WTC11 (cell line): ENCODE results near the gene ERBB4. TPM values are rescaled to one million over a fixed set of nuclear protein-coding genes. Genes with fewer than 3 reads are reported as not detected.

Source experiments
- ATAC-seq: fragments of 200-7000 bp; cut with Tn5 transposase; 2 replicates; pipeline ENCODE4 v1.10.0; 2021; ENCODE audit warnings: mild to moderate bottlenecking, moderate library complexity
- CTCF ChIA-PET: fragments of 300-600 bp; sonication (Branson Sonifier 250); formaldehyde crosslinking; loops from one replicate; lab custom pipeline; 2021; ENCODE audit warnings: antibody characterized with exemption; lab: Charles Lee
- POLR2A ChIA-PET: fragments of 350-600 bp; sonication (Branson Sonifier 250); formaldehyde crosslinking; loops from one replicate; lab custom pipeline; 2021; ENCODE audit warnings: antibody characterized with exemption; lab: Charles Lee
- DNase-seq: peaks from one replicate; pipeline ENCODE4 v3.0.0; 2021; ENCODE audit warnings: low spot score
- H3K27ac Mint-ChIP-seq: 2 replicates; pipeline ENCODE4 v1.8.0; 2021; ENCODE audit warnings: mixed read lengths
- H3K27me3 Mint-ChIP-seq: 2 replicates; pipeline ENCODE4 v1.8.0; 2021; ENCODE audit warnings: low read depth, mild to moderate bottlenecking, moderate library complexity, mixed read lengths
- H3K36me3 Mint-ChIP-seq: 2 replicates; pipeline ENCODE4 v1.8.0; 2021; ENCODE audit warnings: mixed read lengths
- H3K4me1 Mint-ChIP-seq: 2 replicates; pipeline ENCODE4 v1.8.0; 2022; ENCODE audit warnings: mixed read lengths
- H3K4me3 Mint-ChIP-seq: 2 replicates; pipeline ENCODE4 v1.8.0; 2021; ENCODE audit warnings: mild to moderate bottlenecking, moderate library complexity, mixed read lengths
- H3K9me3 Mint-ChIP-seq: 2 replicates; pipeline ENCODE4 v1.8.0; 2021; ENCODE audit warnings: mixed read lengths
- CDX4 ChIP-seq: fragments of 250-450 bp; sonication (Bioruptor Pico); IDR thresholded peaks from 2 replicates; pipeline ENCODE4 v1.9.0; 2021; ENCODE audit warnings: moderate library complexity, mild to moderate bottlenecking, inconsistent platforms, borderline replicate concordance
- CREM ChIP-seq: sonication (generic); formaldehyde crosslinking; IDR thresholded peaks from 2 replicates; pipeline ENCODE4 v1.8.1; 2022; ENCODE audit warnings: mild to moderate bottlenecking, missing genetic modification reagents, moderate library complexity
- E2F5 ChIP-seq: sonication (generic); formaldehyde crosslinking; IDR thresholded peaks from 2 replicates; pipeline ENCODE4 v1.8.1; 2022; ENCODE audit warnings: mild to moderate bottlenecking, moderate library complexity, missing genetic modification reagents
- FOXK1 ChIP-seq: sonication (generic); formaldehyde crosslinking; IDR thresholded peaks from 2 replicates; pipeline ENCODE4 v1.8.0; 2022; ENCODE audit warnings: mild to moderate bottlenecking, moderate library complexity, missing genetic modification reagents
- FOXP1 ChIP-seq: sonication (generic); formaldehyde crosslinking; IDR thresholded peaks from 2 replicates; pipeline ENCODE4 v1.8.0; 2022; ENCODE audit warnings: missing genetic modification reagents, mild to moderate bottlenecking, moderate library complexity, borderline replicate concordance
- FOXP4 ChIP-seq: sonication (generic); formaldehyde crosslinking; IDR thresholded peaks from 2 replicates; pipeline ENCODE4 v1.8.0; 2022; ENCODE audit warnings: mild to moderate bottlenecking, missing genetic modification reagents
- GABPB1 ChIP-seq: sonication (generic); formaldehyde crosslinking; IDR thresholded peaks from 2 replicates; pipeline ENCODE4 v1.8.1; 2023; ENCODE audit warnings: mild to moderate bottlenecking, missing genetic modification reagents
- HMGXB4 ChIP-seq: sonication (generic); formaldehyde crosslinking; IDR thresholded peaks from 2 replicates; pipeline ENCODE4 v1.8.1; 2023; ENCODE audit warnings: mild to moderate bottlenecking, moderate library complexity, missing genetic modification reagents
- IRF2 ChIP-seq: sonication (generic); formaldehyde crosslinking; IDR thresholded peaks from 2 replicates; pipeline ENCODE4 v1.8.0; 2022; ENCODE audit warnings: low read depth, missing genetic modification reagents, borderline replicate concordance
- JAZF1 ChIP-seq: fragments of 250-450 bp; sonication (Bioruptor Pico); IDR thresholded peaks from 2 replicates; pipeline ENCODE4 v1.9.0; 2021; ENCODE audit warnings: moderate library complexity, mild to moderate bottlenecking, inconsistent platforms
- NFE2L1 ChIP-seq: sonication (generic); formaldehyde crosslinking; IDR thresholded peaks from 2 replicates; pipeline ENCODE4 v1.8.1; 2023; ENCODE audit warnings: missing genetic modification reagents
- NFYB ChIP-seq: sonication (generic); formaldehyde crosslinking; conservative IDR thresholded peaks from 2 replicates; pipeline ENCODE4 v1.8.0; 2022; ENCODE audit warnings: low read depth, missing genetic modification reagents
- NR3C1 ChIP-seq: sonication (generic); formaldehyde crosslinking; conservative IDR thresholded peaks from 2 replicates; pipeline ENCODE4 v1.8.1; 2023; ENCODE audit warnings: low read depth, mild to moderate bottlenecking, missing genetic modification reagents
- OVOL2 ChIP-seq: fragments of 250-450 bp; sonication (Bioruptor Pico); IDR thresholded peaks from 2 replicates; pipeline ENCODE4 v1.9.0; 2021; ENCODE audit warnings: mild to moderate bottlenecking, borderline replicate concordance
- RELA ChIP-seq: sonication (generic); formaldehyde crosslinking; IDR thresholded peaks from 2 replicates; pipeline ENCODE4 v1.8.1; 2022; ENCODE audit warnings: missing genetic modification reagents, mild to moderate bottlenecking, borderline replicate concordance
- RORB ChIP-seq: fragments of 250-450 bp; sonication (Bioruptor Pico); IDR thresholded peaks from 2 replicates; pipeline ENCODE4 v1.9.0; 2021; ENCODE audit warnings: mild to moderate bottlenecking
- SMAD3 ChIP-seq: sonication (generic); formaldehyde crosslinking; IDR thresholded peaks from 2 replicates; pipeline ENCODE4 v1.8.0; 2022; ENCODE audit warnings: missing genetic modification reagents, mild to moderate bottlenecking, borderline replicate concordance
- SOX15 ChIP-seq: fragments of 250-450 bp; sonication (Bioruptor Pico); IDR thresholded peaks from 2 replicates; pipeline ENCODE4 v1.9.0; 2021; ENCODE audit warnings: mild to moderate bottlenecking
- TEAD1 ChIP-seq: sonication (generic); formaldehyde crosslinking; IDR thresholded peaks from 2 replicates; pipeline ENCODE4 v1.8.0; 2022; ENCODE audit warnings: mild to moderate bottlenecking, missing genetic modification reagents
- TP53 ChIP-seq: sonication (generic); formaldehyde crosslinking; IDR thresholded peaks from 2 replicates; pipeline ENCODE4 v1.8.1; 2023; ENCODE audit warnings: mild to moderate bottlenecking, missing genetic modification reagents
- ZNF121 ChIP-seq: sonication (generic); formaldehyde crosslinking; IDR thresholded peaks from 2 replicates; pipeline ENCODE4 v1.8.0; 2023; ENCODE audit warnings: missing genetic modification reagents
- ZNF232 ChIP-seq: sonication (generic); formaldehyde crosslinking; IDR thresholded peaks from 2 replicates; pipeline ENCODE4 v1.8.0; 2022; ENCODE audit warnings: mild to moderate bottlenecking, missing genetic modification reagents
- ZNF281 ChIP-seq: sonication (generic); formaldehyde crosslinking; IDR thresholded peaks from 2 replicates; pipeline ENCODE4 v1.8.0; 2023; ENCODE audit warnings: mild to moderate bottlenecking, missing genetic modification reagents
- ZNF425 ChIP-seq: fragments of 250-450 bp; sonication (Bioruptor Pico); conservative IDR thresholded peaks from 2 replicates; pipeline ENCODE4 v1.9.0; 2021; ENCODE audit warnings: mild to moderate bottlenecking
- total RNA-seq: library from RNA; stranded (reverse); gene quantifications from 3 replicates; pipeline ENCODE4 v1.2.3, GENCODE V29; 2021

ERBB4 gene
- total RNA-seq, 1 experiment from 2014 or later = 1.6 TPM

GRCh38 chr2:211903961-211904360 lies 634.6 kb downstream of the ERBB4 start:
- Mint-ChIP-seq H3K36me3 (no peaks in the 10 kb centered on the region), H3K27ac (no peak overlapping the region), H3K9me3 (no peaks in the 10 kb centered on the region), H3K4me1 (0 out of 2 replicates have a peak, but pooled peaks cover 3% of the 10 kb centered on the region), H3K4me3 (no peak overlapping the region), H3K27me3 (no peaks in the 10 kb centered on the region)
- ChIA-PET CTCF (no interaction called here), POLR2A (no interaction called here)
- TF ChIP-seq FOXK1 (CRISPR knock-in tag) = no peak
- TF ChIP-seq RORB = no peak
- no peak for TF ChIP-seq TP53
- TF ChIP-seq GABPB1 (CRISPR knock-in tag) = no peak
- no peak for TF ChIP-seq NFYB (CRISPR knock-in tag)
- TF ChIP-seq JAZF1 = no peak
- no peak for TF ChIP-seq IRF2 (CRISPR knock-in tag)
- no peak for TF ChIP-seq NFE2L1 (CRISPR knock-in tag)
- no peak for TF ChIP-seq ZNF232 (CRISPR knock-in tag)
- no peak for TF ChIP-seq FOXP4
- no peak for TF ChIP-seq OVOL2 (CRISPR knock-in tag)
- no peak for TF ChIP-seq CREM (CRISPR knock-in tag)
- no peak for TF ChIP-seq FOXP1
- TF ChIP-seq CDX4 (CRISPR knock-in tag) = no peak
- no peak for TF ChIP-seq TEAD1 (CRISPR knock-in tag)
- no peak for TF ChIP-seq NR3C1 (CRISPR knock-in tag)
- TF ChIP-seq ZNF121 (CRISPR knock-in tag) = no peak
- TF ChIP-seq SMAD3 (CRISPR knock-in tag) = no peak
- no peak for TF ChIP-seq SOX15 (CRISPR knock-in tag)
- no peak for DNase-seq
- ATAC-seq = no peak

GRCh38 chr2:211901226-211901846 lies 637.3 kb downstream of the ERBB4 start:
- ChIA-PET CTCF (no interaction called here), POLR2A (no interaction called here)
- Mint-ChIP-seq H3K27ac (no peak overlapping the region), H3K27me3 (no peaks in the 10 kb centered on the region), H3K4me1 (0 out of 2 replicates have a peak, but pooled peaks cover 3% of the 10 kb centered on the region), H3K9me3 (no peaks in the 10 kb centered on the region), H3K4me3 (no peak overlapping the region), H3K36me3 (no peaks in the 10 kb centered on the region)
- TF ChIP-seq RELA (CRISPR knock-in tag) (no peak), HMGXB4 (no peak), E2F5 (CRISPR knock-in tag) (no peak), ZNF281 (CRISPR knock-in tag) (no peak), ZNF425 (CRISPR knock-in tag) (no peak)
- ATAC-seq (no peak), DNase-seq (no peak)
